GM19193 (cell line): ENCODE data around the gene SRPK3.

Source experiments
- POLR2A ChIP-seq: IDR thresholded peaks from 4 replicates; pipeline ENCODE4 v1.6.1; 2011; ENCODE audit not compliant: insufficient read depth, insufficient read length; ENCODE audit errors: extremely low read depth

The SRPK3 gene

DNA sequence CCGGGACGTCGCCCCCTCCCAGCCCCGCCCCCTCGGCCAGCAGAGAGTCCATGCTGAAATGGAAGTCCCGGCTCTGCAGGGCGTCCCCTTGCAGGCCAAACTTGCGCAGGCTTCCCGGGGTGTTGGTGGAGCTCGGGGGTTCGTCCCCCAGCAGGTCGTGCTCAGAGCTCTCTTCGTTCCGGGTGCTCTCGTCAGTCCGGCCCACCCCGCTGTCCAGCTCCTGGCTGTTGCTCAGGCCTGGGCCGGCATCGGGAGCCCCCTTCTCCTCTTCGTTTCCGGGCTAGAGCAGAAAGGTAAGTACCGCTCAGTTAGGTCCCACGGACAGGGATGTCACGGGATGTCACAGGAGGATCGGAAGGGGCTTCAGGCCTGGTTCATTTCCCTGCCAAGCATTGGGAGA, 23.8 kb downstream of the SRPK3 start:
- TF ChIP-seq POLR2A = no peak

DNA sequence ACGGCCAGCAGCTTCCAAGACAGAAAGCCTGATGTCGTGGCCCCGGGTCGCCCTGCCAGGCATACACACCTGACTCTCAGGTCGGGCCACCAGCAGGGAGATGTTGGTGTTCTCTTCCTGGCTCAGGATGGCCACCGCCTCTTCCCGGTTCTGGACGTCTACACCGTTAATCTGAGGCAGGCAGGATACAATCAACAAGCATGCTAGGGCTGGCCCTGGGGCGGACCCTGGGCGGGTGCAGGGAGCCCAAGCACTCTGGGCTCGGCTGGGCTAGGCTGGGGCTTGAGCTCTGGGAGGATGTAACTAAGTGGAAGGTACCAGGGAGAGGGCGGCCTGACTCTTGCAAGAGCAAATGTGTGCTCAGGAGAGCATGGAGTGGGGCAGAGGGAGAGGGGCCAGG, 24.6 kb downstream of the SRPK3 start:
- no peak for TF ChIP-seq POLR2A

DNA sequence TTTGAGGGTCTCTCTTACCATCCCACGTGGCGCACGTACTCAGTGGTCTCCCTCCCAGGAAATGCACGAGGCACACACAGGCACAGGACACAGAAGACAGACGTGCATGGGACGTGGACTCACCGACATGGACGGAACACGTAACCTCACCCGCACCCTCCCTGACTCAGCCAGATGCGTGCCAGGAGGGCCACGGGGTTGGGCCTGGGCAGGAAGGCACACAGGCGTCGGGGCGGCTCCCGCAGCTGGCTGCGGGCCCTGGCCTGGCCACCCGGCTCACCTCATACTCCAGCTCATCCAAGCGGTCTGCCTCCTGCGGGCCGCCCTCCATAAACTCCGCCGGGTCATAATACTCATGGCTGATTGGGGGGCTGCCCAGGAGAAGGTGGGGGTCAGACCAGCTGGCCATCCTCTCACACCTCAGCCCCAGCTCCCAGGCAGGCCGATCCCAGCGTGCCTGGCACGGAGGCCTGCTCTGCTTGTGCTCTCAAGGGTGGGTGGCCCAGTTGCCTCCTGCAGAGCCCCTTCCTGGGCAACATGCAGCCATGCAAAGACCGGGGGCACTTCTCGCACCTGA, 26.2 kb downstream of the SRPK3 start:
- TF ChIP-seq POLR2A = no peak

DNA sequence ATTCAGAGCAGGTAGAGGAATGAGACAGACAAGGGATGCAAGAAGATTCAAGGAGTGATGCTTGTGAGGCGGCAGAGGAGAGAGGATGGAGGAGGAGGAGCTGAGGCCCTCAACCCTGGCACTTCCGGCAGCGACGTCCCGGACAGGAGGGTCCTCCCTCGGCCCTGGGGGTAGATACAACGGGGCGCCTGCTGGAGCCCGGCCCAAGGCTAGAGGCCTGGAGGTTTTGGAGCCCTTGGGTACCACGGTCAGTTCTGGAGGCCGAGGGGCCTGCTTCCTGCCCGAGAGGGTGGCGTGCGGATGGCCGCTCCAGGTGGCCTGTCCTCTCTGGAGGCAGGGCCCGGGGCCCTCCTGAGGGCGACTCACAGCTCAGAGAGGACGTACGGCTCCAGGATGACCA, 27.1 kb downstream of the SRPK3 start:
- no peak for TF ChIP-seq POLR2A

DNA sequence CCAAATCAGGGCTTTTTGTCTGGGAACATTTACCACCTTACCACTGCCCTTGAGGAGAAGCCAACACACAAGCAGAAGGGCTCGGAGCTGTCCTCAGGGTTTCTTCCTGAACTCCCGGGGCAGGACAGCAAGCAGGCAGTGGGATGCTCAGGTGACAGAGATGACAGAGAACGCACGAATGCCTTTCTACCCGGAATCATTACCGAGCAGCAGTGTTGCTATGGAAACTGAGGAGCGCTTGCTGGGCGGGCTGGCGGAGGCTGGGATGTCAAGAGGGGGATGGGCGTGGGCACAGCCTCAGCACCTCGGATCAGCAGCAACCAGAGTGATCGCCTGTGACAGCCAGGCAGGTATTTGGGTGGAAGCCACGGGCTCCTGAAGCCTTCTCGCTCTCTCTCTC, 31.4 kb downstream of the SRPK3 start:
- TF ChIP-seq POLR2A = no peak

DNA sequence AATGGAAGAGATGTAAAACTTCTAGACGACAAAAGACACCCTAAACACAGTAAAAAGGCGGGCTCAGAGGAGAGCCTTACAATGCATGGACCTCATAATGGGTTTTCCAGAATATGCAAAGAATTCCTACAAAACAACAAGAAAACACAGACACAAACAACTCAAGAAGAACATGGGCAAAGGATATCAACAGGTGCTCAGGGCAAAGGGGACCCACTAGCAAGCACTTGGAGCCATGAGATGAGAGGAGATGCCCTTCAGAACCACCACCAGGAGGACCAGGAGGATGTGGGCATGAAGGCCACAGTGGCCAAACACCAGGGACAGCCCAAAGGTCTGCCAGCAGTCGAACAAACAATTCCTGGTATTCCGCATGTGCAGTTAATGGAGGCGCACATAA, 32.3 kb downstream of the SRPK3 start:
- TF ChIP-seq POLR2A = no peak

DNA sequence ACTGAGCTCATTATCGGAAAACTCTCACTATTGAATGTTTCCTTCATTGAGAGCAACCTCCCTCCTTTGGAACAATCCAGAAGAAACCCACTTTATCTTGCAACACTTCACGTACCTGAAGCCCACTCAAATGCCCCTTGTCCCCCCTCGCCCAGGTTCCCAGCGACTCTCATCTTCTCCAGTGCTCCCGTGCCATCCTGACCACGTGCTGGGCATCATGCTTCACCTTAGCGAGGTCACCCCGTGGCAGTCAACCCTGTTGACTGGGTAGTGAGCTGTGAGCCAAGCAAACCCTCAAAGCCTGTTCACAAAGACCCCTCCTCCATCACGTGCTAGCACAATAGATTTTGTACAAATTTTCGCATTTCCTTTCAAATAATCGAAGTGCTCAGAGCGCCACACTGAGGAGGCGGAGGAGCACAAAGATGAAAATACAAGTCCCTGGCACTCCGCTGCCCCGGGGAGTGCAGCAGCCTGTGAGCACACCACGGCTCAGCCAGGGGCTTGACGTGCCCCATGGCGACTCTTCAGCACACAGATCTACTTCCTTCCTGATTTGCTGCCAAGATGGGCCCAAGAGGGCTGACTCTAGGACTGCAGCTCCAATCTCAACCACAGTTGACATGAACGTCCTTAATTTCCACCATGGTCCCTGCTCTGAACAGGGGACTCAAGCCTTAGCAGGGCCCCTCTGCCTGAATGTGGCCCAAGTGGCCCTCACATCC, 33.9 kb downstream of the SRPK3 start:
- no peak for TF ChIP-seq POLR2A

DNA sequence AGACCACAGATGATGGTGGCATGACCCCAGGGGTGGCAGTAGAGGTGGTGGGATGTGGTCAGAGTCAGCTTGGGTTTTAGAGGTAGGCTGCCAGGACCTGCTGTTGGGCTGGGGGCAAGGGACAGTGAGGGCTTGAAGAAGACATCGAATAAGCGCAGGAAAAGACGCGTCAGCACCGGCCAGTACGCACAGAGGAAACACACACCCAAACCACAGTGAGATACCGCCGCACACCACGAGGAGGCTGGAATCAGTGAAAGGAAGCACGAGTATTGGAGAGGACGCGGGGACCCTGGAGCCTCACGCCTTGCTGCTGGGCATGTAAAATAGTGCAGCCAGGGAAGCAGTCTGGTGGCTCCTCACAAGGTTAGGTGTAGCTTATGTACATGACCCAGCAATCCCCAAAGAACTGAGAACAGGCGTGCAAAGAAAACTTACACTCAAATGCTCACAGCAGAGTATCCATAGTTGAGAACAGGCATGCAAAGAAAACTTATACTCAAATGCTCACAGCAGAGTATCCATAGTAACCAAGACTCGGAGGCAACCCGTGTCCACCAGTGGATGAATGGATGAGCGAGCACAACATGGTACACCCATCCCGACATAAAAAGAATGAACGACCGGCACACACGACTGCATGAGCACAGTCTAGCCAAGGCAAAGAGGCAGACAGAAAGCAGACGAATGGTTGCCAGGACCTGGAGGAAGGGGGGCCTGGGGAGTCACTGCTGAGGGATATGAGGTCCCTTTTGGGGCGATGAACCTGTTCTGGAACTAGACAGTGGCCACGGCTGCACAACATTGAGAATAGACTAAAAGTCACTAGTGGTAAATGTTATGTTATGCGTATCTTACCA, 36.2 kb downstream of the SRPK3 start:
- TF ChIP-seq POLR2A = no peak

DNA sequence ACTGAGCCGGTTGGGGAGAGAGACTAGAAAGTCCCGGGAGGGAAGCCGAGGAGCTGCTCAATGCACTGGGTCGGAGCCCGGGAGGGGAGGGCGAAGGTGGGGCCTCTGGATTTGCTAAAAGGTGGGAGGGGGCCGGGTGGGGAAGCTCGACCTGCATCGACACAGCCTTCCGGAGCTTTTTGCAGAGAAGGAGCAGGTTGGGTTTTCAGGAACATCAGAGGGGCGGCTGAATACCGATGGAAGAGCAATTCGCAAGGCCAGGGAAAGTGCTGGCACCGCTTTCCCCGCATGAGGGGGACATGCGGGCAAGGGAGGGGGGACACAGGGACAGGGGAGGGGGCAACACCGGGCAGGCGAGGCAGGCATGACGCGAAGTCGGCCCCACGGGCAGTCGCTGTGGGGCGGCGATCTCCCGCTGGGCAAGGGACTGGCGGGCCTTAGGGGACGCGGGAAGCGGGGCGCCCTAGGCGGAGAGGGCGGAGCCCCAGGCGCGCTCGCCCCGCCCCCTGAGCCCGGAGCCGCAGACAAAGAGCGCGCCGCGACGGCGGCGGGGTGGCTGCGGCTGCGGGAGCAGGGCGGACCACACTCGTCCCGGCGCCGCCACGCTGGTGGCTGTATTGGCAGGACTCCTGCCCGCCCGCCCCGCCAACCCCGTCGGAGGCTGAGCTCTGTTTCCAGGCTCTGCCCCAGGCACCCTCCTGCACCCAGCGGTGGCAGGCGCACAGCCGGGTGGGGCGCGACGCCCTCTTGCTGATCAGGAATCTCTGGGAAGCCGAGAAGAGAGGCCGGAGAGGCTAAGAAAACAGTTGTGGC, 37.9 kb downstream of the SRPK3 start:
- TF ChIP-seq POLR2A = no peak

DNA sequence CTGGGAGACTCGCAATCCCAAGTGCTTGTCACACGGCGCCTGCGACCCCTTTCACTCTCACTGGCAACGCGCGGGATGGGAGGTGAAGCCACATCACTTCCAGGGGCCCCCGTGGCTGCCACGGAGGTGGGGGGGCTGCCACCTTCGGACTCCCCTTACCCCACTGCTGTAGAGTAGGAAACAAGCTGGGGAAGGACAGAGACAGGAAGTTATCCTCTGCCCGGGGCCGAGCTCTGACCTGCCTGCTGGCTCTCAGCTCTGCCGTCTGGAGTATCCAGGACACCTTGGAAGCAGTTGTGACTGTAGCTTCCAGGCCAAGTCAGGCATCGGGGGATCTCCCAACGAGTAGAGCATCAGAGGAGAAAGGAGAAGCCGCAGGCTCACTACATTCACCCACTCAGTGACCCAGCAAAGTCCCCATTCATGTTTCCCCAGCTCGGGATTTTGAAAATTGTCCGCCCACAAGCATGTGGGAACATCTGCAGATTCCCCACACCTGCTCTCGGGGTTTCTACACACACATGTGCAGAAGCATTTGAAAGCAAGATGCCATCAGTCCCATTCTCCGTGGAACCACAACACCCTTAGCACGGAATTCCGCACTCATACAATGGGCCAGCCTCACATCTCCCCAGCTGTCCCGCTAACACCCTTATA, 38.7 kb downstream of the SRPK3 start:
- TF ChIP-seq POLR2A = no peak

DNA sequence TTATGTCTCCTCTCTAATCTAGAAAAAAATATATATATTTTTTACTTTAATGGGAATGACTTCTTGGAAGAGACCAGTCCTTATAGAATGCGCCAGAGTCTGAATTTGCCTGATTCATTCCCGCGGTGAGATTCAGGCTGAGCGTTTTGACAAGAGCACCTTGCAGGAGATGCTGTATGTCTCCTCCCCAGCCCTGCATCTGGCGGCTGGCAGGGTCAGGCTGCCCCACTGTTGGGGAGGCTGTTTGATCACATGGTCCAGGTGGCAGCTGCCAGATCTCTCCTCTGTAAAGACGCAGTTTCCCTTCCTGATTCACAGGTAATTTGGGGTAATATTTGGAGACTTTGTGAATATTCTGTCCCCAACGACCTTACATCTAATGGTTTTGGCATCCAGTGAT, 39.8 kb downstream of the SRPK3 start:
- TF ChIP-seq POLR2A = no peak

DNA sequence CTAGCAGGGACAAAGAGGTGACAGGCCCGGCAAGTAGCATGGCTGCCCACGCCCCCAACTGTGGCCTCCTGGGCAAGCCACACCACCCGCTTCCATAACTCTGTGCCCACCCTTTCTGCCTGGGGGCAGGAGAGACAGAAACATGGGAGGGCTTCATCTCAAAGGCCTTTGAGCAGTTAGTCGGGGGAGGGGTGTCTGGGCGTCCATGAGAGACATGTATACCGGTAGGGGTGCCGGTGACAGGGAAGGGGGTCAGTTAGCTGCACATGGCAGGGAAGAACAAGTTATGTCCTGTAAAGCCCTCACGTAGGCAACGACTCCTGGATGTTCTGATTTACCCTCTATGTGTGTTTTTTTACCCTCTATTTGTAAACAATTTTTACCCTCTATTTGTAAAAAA, 40.2 kb downstream of the SRPK3 start:
- TF ChIP-seq POLR2A = no peak

DNA sequence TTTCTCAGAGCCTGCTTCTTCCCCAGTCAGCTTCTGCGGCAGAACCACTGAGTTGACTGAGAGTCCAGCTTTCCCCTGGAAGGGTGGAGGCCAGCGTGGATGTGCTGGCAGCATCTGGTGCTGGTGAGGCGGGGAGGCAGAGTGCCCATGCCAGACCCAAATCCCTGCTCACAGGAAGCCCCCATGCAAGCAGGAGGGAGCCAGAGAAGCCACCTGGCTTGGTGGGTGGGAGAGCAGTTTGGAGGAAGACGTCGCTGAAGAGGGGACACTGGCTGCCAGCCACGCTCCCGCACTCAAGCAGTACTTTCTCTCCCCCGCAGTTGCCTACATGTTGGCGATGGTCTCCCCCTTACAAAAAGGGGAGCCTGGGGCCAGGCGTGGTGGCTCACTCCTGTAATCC, 43.5 kb downstream of the SRPK3 start:
- TF ChIP-seq POLR2A = no peak

DNA sequence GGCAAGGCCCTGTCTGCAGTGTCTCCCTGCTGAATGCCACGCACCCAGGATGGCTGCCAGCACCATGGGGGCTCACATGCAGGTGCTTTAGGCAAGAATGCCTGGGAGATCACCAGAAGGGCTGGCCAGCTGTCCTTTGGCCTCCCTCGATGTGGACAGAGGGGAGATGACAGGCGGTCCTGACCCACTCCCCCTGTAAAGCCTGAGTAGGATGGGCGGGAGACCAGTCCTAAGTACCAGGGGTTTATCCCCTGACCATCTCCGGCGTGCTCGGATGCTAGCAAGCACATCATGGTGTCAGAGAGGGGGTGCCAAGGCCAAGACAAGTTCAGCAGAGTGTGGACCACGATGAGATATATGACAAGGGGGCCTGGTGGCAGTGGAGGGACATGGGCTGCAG, 44.2 kb downstream of the SRPK3 start:
- TF ChIP-seq POLR2A = no peak
